ENCODE results near the gene LIMS2.

Gene LIMS2

DNA sequence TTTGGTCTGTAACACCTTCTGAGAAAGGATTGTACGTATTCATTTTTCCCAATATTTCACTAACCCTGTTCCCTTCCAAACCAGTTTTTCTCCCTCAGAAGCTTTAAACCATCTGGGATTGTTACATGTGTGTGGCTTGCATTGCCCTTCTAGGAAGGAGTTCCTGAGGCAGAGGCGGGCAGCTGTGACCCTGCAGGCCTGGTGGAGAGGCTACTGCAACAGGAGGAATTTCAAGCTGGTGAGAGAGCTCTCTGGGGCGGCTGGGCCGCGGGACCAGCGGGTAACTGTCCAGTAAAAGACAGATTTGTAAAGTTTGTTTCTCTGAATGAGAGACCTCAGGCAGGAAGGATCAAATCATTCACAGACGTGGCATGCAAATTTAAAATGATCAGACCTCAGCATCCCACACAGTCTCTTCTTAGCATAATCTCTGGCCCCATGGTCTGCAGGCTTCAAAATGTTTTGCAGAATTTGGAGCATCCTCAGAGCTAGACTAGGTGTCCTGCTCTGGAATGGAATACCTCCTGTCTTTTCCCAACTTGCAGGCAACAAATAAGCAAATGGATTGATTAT is 69.6 kb downstream of the LIMS2 start:
- no peak for DNase-seq (ENCODE audit: low read depth in 3 of 3)

DNA sequence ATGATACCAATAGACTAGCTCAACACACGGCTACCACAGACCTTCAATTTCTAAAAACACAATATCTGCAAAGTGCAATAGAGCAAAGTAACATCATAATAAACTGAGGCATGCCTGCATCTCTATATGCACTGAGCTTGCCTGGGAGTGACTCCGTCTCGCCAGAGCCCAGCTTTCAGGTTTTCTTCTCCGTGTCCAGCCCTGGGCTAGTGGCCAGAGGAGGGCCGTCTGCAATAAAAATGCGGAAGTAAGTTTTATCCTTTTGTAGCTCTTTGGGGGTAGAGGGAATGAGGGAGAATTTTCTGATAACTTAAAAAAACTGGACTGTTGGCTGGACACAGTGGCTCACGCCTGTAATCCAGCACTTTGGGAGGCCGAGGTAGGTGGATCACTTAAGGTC is 70.3 kb downstream of the LIMS2 start:
- DNase-seq (ENCODE audit: low read depth in 3 of 3), result no peak

DNA sequence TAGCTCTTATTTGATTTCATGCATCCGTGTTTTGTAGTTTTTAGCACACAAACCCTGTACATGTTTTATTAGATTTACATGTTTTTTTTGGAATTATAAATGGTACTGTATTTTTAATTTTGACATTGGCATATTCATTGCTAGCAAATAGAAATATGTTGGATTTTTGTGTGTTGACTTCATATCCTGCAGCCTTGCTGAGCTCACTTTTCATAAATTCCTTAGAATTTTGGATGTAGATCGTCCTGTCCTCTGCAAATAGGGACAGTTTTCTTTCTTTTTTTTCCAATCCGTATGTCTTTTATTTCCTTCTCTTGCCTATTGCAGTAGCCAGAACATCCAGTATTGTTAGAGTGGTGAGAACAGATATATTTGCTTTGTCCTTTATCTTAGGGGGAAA is 76.1 kb downstream of the LIMS2 start:
- no peak for DNase-seq (ENCODE audit: low read depth in 3 of 3)

DNA sequence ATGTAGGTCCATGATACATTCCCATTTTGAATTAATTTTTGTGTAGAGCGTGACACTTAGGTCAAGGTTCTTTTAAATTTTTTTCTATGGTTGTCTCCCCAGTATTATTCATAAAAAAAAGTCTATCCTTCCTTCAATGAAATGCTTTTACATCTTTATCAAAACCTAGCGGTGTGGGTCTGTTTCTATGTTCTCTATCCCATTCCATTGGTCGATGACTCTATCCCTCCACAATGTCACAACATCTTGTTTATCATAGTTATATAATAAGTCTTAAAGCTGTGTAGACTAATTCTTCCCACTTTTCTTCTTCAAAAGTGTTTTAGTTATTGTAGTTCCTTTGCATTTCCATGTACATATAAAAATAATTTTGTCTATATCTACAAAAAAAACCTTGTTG is 76.6 kb downstream of the LIMS2 start:
- DNase-seq (ENCODE audit: low read depth in 3 of 3), result no peak

DNA sequence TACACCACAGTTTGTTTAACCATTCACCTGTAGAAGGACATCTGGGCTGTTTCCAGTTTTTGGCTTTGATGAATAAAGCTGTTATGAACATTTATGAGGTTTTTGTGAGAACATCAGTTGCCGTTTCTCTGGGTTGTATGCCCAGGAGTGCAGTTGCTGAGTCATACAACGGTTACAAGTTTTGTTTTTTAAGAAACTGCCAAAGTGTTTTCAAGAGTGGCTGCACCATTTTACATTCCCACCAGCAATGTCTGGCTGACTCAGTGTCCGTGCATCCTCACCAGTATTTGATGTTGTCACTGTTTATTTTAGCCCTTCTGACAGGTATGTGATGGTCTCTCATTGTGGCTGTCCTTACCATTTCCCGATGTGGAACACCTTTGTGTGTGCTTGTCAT is 77.3 kb downstream of the LIMS2 start:
- DNase-seq (ENCODE audit: low read depth in 3 of 3), result no peak

DNA sequence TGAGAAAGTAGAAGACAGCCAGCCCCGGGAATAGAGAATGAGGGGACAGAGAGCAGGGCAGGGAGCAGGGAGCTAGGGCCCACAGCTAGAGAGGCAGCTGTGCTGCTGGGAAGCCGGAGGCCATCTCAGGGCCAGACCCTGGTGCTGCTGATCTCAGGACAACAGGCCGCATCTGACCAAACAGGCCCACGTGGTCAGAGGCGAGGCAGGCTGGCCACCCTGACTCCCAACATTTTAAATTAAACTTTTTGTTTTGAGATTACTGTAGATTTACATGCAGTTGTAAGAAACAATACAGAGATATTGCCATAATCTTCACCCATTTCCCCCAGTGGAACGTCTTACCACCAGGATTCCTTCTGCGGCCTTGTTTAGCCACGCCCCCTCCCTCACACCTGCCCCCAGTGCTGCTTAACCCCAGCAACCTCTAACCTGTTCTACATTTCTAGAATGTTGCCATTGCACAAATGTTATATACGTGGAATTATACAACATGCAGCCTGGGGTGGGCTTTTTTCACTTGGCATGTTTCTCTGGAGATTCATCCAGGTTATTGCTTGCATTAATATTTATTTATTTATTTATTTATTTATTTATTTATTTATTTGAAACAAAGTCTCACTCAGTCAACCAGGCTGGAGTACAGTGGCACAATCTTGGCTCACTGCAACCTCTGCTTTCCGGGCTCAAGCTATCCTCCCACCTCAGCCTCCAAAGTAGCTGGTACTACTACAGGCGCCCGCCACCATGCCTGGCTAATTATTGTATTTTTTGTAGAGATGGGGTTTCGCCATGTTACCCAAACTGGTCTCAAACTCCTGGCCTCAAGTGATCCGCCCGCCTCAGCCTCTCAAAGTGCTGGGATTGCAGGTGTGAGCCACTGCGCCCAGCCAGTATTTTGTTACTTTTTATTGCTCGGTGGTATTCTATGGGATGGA is 78.0 kb downstream of the LIMS2 start:
- DNase-seq (ENCODE audit: low read depth in 3 of 3), result no peak

DNA sequence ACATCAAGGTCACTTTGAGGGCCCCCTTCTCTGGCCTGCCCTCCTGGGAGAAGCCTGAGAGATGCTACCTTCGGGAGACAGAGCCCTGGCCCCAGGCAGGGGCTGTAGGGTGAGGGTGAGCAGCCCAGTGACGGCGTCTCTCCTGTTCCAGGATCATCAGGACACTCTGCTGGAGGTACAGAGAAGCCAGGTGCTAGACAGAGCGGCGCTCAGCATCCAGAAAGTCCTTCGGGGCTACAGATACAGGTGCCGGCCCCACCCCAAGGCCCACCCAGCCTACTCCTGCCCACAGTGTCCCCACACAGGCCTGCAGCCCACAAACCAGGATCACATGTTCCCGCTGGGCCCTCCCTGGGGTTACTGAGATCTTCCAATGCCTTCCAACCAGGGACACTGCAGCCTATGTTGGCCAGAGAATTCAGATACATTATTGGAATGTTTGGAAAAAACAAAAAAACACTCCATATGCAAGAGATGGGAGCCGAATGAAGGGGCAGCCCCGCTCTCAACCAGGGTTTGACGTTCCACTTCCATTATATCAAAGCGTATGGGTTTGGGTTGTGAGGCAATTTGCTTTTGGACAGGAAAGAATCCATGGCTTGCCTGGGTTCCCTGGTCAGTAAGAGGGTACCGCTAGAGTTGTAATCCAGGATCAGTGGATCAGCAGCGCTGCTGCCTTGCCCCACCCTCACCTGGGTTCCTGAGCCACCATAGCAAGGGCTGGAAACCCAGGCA is 78.9 kb downstream of the LIMS2 start:
- no peak for DNase-seq (ENCODE audit: low read depth in 3 of 3)

DNA sequence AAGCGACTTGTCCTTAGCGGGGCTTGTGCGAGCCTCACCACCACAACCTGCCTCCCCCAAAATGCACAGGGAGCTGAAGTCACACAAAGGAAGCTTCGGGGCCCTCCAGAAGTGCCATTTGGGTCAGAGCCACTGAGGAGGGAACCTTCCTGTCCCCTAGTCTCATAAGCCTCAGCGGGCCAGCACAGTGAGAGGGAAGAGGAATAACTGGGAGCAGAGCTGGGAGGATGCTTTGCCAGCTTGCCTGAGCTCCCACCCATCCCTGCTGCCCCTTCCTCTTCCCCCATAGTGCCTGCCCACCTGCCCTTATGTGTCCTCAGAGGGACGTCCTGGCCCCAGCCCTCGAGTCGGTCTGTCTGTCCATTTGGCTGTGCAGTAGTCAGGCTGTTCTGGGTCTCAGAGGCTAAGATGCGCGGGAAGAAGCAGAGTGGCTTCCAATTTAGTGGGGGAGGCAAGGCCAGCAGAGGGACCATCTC is 81.2 kb downstream of the LIMS2 start:
- no peak for DNase-seq (ENCODE audit: low read depth in 3 of 3)

DNA sequence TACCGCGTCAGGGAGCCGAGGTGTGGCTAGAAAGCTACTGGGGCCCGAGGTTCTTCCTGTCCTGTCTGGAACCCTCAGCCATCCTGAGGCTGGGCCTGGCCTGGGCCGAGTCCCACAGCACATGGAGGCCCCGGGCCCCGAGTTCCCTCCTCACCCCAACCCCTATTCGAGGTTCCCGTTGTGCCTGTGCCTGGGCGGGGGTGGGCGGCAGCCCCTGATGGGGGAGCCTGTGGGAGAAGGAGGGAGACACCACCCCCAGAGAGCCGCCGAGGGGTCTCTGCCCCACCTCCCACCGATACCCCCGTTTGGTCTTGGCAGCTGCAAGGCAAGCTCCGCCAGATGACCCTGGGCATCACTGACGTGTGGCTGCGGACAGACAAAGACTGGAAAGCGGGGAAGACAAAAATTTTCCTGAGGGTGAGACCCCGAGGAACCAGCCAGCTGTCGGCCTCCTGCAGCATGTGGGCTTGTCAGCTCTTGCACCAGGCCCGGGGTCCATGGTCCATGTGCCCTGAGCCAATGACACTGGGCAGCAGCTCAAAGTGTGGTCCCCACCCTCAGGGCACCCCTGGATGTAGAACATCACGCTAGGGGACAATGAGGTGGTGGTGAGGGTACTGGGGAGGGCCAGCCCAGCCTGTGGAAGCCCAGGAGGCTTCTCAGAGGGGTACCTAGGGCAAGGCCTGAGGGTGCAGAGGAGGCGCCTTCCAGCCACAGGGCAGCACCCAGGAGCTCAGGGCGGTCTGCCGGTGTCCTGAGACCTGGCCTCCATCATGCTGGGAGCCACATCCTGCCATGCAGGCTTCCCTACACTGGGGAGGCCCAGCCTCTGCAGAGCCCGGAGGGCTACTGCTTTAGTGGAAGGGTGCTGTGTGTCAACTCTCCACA is 81.9 kb downstream of the LIMS2 start:
- no peak for DNase-seq (ENCODE audit: low read depth in 3 of 3)

DNA sequence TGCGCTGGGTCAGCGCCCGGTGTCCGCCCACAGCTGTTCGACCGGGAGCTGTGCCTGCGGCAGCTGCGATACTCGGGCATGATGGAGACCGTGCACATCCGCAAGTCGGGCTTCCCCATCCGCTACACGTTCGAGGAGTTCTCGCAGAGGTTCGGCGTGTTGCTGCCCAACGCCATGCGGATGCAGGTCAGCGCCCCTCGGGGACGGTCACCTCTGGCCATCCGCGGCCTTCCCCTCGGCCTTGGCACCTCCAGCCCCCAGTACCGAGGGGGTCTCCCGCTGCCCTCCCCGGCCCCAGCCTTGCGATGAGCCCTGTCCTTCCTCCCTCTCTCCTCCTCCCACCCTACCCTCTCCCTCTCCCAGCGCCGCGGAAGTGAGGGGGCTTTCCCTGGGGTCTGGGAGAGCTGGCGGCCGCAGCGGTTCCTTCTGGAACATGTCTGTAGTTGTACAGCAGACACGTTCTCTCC is 82.5 kb downstream of the LIMS2 start:
- DNase-seq (ENCODE audit: low read depth in 3 of 3), result no peak

DNA sequence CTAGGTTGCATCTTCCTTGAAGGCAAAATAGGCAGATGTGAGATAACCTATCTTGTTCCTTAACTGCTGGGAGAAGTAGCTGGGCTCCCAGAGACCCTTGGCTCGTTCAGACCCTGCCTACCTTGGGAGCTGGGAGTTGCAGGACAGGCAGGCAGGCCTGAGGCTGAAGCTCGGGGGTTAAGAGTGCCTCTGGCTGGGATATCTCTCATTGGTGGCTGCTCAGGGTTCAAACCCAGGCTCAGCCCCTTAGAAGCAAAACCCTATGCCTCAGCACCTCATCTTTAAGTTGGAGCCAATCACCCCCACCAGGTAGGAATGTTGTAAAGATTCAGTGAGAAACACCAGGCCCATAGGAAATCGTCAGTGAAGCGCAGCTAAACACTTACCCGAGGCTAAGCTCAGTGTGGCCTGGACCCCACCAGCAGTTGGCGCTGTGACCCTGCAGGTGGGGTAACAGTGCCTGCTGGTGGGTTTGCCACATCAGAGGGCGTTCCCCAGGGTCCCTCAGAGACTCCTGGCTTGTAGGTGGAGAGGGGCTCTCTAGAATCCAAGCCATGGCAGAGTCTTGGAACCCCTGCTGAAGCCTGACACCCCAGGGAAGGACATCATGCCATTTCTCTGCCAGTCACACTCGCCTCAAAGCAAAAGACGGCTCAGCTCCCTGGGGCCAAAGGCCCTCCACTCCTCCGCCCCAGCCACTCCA is 84.0 kb downstream of the LIMS2 start:
- peak; percentile 32 to 44 (median 35) for DNase-seq (ENCODE audit: low read depth in 3 of 3)

DNA sequence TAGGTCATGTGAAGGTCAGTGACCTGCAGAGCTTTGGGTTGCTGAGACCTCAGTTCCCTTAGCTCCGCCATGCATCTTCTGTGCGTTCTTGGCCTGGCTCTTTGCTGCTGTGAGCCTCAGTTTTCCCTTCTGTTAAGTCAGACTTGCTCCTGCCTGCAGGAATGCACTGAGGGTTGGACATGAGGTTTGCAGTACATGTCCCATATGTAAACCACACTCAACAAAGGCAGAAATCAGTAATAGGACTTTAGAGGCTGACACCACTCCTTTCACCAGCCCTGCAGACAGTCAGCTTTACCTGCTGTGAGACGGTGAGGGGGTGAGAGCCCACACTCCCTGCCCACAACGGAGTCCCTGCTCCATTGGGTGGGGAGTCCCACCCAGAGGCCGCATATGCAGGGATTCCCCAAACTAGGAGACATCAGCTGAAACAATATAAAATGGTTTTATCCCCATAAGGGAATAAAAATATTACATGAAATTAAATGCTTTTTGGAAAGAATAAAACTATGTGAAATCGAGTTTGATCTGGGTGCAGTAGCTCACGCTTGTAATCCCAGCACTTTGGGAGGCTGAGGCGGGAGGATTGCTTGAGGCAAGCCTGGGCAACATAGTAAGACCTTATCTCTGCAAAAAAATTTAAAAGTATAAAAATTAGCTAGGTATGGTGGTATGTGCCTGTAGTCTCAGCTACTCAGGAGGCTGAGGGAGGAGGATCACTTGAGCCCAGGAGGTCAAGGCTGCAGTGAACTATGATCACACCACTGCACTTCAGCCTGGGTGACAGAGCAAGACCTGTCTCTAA is 84.7 kb downstream of the LIMS2 start:
- DNase-seq (ENCODE audit: low read depth in 3 of 3), result no peak

DNA sequence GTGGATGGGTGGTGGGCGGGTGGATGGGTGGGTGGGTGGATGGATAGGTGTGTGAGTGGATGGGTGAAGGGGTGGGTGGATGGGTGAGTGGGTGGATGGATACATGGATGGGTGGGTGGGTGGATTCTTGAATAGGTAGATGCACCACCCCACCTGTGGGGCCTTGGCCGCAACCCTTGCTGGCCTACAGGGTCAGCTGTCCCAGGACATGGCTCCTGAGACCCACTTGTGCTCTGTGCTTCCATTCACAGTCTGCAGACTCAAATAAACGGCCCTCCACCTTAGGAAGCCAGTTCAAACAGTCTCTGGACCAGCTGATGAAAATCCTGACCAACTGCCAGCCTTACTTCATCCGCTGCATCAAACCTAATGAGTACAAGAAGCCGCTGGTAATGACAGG is 85.5 kb downstream of the LIMS2 start:
- no peak for DNase-seq (ENCODE audit: low read depth in 3 of 3)

DNA sequence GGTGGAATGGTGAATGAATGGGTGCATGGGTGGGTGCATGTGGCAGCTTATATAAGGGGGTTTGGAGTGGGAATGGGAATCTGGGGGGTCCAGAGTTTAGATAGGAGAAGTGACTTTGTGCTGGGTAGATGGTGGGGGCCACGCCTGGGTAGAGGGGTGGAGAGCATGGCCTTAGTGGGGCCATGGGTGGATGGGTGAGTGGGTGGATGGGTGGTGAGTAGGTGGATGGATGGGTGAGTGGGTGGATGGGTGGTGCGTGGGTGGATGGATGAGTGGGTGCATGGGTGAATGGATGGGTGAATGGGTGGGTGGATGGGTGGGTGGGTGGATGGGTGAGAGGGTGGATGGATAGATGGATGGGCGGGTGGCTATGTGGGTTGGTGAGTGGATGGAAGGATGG is 86.0 kb downstream of the LIMS2 start:
- no peak for DNase-seq (ENCODE audit: low read depth in 3 of 3)
